GM18861 (cell line): ENCODE measurements around the gene BNC2.

ENCODE experiments used
- ATAC-seq: cut with Tn5 transposase; IDR thresholded peaks from one replicate; pipeline ENCODE4 v1.9.1; 2021; ENCODE audit not compliant: unreplicated experiment

The BNC2 gene

DNA sequence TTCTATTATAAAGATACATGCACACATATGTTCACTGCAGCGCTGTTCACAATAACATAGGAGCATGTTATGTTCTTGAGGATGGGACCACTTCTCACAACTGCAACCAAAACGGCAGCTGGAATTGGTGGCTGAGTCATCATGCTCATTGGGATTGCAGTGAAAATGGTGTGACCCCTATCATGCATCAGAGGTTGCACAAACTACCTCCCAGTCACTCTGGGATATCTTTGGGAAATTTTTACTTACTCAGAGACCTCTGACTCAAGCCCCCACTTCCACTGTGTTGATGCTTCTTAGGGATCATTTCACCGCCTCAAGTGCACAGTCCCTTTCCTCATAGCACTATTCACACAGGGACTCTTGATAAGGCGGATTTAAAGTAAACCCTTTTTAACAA lies 474.1 kb downstream of the BNC2 start:
- ATAC-seq = no peak

- no peak for ATAC-seq
Observed at GRCh38 chr9:16391369-16391768, 479.1 kb downstream of the BNC2 start.

DNA sequence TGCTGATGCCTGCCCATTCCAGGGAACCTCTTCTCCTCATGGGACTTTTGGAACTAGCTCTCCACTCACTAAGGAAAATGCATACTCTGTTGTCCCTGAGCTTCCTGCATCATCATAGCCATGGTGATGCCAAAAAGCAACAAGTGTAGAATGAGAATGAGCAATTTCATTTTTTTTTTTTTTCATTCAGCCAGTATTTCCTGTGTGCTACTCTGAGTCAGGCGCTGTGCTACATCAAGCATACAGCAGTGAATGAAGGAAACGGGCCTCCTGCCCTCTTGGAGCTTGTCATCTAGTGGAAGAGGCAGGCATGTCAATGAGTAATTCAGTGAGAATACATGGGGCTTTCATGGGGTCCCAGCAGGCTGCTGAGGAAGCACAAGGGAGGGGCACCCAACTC lies 483.1 kb downstream of the BNC2 start:
- ATAC-seq = no peak

GRCh38 chr9:16386827-16387077 lies 483.7 kb downstream of the BNC2 start:
- ATAC-seq = no peak

DNA sequence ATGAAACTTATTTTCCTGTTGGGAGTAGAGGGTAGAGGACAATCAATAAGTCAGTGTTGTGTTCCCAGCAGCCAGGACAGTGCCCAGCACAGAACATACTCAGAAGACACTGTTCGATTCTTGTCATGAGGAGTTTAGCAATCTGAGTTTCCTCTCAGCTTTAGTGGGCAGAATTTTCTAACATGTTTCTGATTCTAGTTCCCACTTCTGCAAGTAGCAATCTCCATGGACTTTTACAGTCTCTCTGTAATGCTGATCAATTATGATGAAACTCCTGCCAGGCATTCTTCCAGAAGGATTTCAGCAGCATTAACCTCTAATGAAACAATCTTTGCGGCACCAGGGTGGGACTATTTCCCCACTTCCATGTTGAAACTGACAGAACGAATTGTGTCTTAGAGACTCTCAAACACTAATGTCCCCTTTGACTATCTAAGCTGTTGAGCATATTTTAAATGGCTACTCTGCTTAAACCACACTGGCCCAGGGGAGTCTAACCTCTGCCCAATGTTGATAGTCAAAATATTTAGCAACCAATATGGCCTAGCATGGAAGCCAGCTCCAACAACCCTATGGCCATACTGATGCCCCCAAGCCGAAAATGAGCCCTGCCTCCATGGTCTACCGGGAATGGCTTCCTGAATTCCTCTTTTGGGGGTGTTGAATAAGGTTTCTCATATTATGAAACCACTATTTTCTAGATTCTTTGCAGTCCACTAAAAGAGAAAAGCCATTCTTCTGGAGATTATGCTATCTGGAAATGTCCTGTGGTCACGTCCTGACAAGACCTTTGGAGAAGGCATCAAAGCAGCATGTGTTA lies 484.3 kb downstream of the BNC2 start:
- ATAC-seq = no peak

DNA sequence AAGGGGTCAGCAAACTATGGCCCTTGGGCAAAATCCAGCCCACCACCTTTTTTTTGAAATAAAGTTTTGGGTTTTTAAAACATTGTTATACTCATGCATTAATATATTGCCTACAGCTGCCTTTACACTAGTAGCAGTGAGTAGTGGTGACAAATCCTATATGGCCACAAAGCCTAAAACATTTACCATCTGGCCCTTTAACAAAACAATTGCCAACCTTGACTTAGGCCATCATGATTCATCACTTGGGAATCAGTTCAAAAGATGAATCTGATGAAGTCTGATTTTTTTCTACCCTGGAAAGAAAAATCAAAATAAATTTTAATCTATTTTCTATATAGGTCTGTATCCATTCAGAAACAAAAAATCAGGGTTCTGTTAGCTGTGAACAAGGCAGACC lies 484.9 kb downstream of the BNC2 start:
- no peak for ATAC-seq

DNA sequence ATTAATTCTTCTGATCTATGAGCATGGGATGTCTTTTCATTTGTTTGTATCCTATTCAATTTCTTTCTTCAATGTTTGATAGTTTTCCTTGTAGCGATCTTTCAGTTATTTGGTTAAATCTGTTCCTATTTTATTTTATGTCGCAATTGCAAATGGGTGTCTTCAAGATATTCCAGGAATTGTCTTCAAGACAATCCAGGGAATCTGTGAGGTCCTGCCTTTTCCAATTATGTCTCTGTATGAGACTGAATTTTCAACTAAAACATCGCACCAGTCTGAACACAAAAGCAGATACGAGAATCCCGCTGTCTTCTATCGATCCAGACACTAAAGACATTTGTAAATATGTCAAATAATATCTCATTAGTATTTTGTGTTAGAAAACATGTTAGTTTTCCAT lies 485.5 kb downstream of the BNC2 start:
- ATAC-seq = no peak

DNA sequence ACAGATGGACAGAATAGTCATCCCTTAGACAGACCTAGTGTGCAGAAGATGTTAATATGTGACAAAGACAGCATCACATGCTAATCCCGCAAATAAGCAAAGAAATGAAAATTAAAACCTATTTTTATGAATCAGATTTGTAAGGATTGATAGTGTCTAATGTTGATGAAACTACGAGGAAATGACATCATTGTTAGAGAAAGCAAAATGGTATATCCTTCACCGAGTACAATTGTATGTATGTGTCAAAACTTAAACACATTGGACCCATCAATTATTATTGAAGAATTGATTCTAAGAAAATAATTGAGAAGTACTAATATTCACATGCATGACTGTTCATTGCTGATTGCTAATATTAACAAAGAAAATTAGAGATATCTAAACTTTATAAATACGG lies 493.2 kb downstream of the BNC2 start:
- ATAC-seq = no peak

DNA sequence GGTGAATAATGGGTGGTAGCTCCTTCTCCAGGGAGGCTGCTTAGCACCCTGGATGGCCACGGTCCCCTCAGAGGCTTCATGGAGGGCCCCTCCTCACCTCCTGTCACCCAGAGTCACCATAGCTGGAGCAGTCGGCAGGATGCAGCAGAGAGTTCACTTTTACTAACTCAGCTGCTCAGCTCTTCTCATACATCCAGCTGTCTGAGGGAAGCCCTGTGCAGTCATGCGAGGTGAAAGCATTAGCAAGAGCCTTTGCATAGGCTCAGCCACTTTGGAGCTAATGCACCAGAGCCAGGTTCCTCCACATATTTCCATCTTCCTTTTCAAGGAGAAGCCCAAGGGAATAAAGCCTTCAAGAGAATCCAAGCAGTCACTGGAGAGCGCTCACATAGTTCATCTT lies 499.2 kb downstream of the BNC2 start:
- ATAC-seq = no peak

DNA sequence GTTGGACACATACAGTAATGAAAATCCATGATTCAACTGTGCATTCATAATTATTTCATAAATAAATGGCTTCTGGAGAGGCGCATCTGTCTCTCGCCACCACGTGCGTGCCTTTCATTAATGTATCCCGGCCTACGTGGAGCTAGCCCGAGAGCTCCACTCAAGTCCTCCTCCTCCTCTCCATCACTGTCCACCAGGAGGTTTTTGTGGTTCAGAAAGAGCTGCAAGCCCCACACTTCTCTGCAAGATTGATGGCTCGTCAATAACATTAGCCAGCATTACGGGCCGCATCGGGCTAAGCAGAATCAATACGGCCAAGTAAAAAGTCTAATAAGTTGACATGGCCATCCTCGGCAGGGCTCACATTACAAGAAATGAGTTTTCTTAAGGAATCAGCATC lies 499.8 kb downstream of the BNC2 start:
- no peak for ATAC-seq

GRCh38 chr9:16369427-16369826 lies 501.0 kb downstream of the BNC2 start:
- no peak for ATAC-seq

GRCh38 chr9:16368237-16369087 lies 502.0 kb downstream of the BNC2 start:
- no peak for ATAC-seq

DNA sequence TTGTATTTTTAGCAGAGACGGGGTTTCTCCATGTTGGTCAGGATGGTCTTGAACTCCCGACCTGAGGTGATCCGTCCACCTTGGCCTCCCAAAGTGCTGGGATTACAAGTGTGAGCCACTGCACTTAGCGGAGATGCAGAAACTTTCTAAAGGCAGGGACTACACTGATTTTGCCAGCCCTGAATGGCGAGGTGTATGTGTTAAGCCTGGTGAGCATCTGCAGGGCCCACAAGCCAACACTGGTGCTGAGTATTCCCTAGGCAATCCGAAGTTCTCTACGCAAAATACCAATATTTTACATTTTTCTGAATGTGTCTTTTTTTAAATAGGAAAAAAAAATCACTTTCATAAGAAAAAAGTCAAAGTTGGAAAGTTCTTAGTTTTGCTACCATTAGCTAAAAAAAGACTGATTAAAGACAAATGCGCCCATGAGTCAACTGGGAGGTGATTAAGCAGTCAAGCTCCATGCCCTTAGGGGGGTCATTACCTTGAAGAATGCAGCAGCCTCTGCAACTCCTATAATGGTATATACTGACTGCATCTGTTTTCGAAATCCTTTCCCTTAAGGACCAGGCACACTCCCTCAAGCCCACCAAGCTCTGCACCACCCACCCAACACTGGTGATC lies 502.8 kb downstream of the BNC2 start:
- no peak for ATAC-seq

GRCh38 chr9:16364347-16364746 lies 506.1 kb downstream of the BNC2 start:
- no peak for ATAC-seq

GRCh38 chr9:16363916-16364315 lies 506.6 kb downstream of the BNC2 start:
- no peak for ATAC-seq

DNA sequence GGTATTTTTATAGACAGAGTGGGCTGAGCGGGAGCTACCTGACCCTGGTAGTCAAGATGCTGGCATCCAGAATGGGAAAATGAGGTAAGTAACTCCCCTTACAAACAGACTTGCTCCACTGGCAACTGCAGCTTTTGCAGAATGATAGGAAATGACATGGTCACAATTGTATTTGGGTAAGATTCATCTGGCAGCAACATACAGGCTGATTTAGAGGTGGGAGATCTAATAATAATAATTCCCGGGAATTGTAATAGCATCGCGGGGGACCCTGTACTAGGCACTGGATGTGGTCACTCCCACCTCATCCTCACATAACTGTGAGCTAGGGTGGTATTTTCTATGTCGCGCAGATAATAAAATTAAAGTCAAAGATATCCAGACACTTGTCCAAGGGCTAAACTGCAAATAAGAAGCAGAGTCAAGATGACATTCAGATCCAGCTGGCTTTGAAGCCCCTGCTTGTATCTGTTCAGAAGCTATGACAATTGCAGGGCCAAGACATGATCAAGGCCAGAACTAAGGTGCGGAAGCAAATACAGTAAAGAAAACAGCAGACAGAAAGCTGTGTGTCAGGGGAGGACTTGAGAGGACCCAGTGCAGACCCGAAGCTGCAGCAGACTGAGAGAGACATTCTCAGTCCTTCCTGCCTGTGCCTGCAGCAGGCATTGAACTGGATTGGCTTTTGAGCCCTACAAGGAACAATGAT lies 507.2 kb downstream of the BNC2 start:
- no peak for ATAC-seq

DNA sequence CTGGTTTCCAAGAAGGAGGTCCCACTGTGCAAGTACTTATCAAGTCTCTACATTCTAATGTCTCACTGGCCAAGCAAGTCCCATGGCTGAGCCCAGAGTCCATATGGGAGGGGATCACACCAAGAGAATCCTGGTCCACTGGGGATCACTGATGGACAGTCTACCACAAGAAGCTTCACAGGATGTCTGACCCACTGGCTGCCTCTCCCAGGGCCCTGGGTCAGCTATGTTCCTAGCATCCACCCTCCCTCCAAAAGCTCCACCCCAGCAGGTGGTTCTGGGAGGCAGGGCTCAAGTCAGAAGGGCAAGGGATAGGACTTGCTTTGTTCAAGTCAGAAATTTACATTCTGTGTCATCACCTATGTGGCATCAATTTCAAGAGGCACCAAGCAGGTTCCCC lies 508.5 kb downstream of the BNC2 start:
- no peak for ATAC-seq

DNA sequence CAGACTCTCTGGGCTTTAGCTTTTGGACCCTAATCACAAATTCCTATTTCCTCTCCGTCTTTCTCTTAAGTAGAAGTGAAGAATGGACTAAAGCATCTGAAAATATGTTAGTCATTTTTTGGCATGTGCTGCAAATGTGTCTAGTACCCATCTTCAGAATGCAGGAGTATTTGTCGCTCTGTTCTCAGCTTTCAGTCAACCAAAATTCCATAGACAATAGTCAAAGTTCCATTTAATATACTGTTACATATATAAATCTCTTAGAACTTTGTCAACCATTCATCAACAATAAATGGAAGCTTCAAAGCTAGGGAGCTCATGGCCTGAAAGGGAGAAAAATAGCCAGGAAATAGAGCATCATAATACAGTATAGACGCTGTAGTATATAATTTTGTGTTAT lies 509.4 kb downstream of the BNC2 start:
- no peak for ATAC-seq

- no peak for ATAC-seq
Observed at GRCh38 chr9:16360247-16360646, 510.2 kb downstream of the BNC2 start.
